Heart left ventricle (tissue), 16 donors: ENCODE results near the gene MAPT. TPM values are rescaled to one million over a fixed set of nuclear protein-coding genes. Genes with fewer than 3 reads are reported as not detected.

Source experiments
- ATAC-seq, 4 donors: fragments of 200-7000 bp; cut with Tn5 transposase; one replicate each; pipeline ENCODE4 v1.9.1; 2020 to 2022; ENCODE audit warnings: moderate library complexity in 4 of 4, mild to moderate bottlenecking in 3 of 4, moderate number of reproducible peaks in 1 of 4
- DNase-seq, 5 donors: peaks; one replicate each; pipeline ENCODE4 v3.0.0-alpha.2; 2020
- H3K27ac ChIP-seq, 12 donors: fragments of 200-600 bp; sonication (generic) in 4 of 12; one replicate each; pipeline versions ENCODE4 v1.5.0 to v1.8.0; 2016 to 2022; ENCODE audit warnings: mild to moderate bottlenecking in 2 of 12
- H3K27me3 ChIP-seq, 9 donors: fragments of 200-600 bp; sonication (generic) in 2 of 9; one replicate each; pipeline versions ENCODE4 v1.5.1 to v1.8.0; 2016 to 2022; ENCODE audit warnings: mild to moderate bottlenecking in 3 of 9
- H3K36me3 ChIP-seq, 9 donors: fragments of 200-600 bp; sonication (generic) in 2 of 9; one replicate each; pipeline versions ENCODE4 v1.5.0 to v1.8.0; 2018 to 2022; ENCODE audit warnings: mild to moderate bottlenecking in 2 of 9
- H3K4me1 ChIP-seq, 12 donors: fragments of 200-600 bp; sonication (generic) in 4 of 12; one replicate each; pipeline versions ENCODE4 v1.5.0 to v1.8.0; 2016 to 2022; ENCODE audit warnings: mild to moderate bottlenecking in 3 of 12
- H3K4me3 ChIP-seq, 12 donors: fragments of 200-600 bp; sonication (generic) in 4 of 12; one replicate each; pipeline versions ENCODE4 v1.5.0 to v1.8.0; 2017 to 2022; ENCODE audit warnings: mild to moderate bottlenecking in 9 of 12, moderate library complexity in 4 of 12
- H3K9me3 ChIP-seq, 12 donors: fragments of 200-600 bp; sonication (generic) in 4 of 12; one replicate each; pipeline versions ENCODE4 v1.5.0 to v1.8.0; 2016 to 2022; ENCODE audit warnings: mild to moderate bottlenecking in 1 of 12
- CTCF ChIP-seq, 12 donors: fragments of 200-600 bp; sonication (generic) in 4 of 12; IDR thresholded peaks; one replicate each; pipeline versions ENCODE4 v1.5.0 to v1.8.0; 2018 to 2022; ENCODE audit warnings: antibody characterized with exemption in 12 of 12, mild to moderate bottlenecking in 5 of 12
- POLR2A ChIP-seq, 2 donors: fragments of 450-650 bp; IDR thresholded peaks; one replicate each; pipeline ENCODE4 v1.6.1; 2017; ENCODE audit warnings: antibody characterized with exemption in 2 of 2, mild to moderate bottlenecking in 2 of 2, moderate library complexity in 2 of 2
- WGBS, 4 donors: extraction: QIAGEN DNeasy Blood & Tissue Kit in 2 of 4; methylation state at CpG; one replicate each; pipeline versions ENCODE4 v1.1.5 to v1.1.7; 2013 to 2018; 5-methylcytosine and 5-hydroxymethylcytosine counted together
- intact Hi-C, 10 donors: fragments of 100-400 bp; cut with DNase I; formaldehyde crosslinking; loops; one replicate each; pipeline versions ENCODE4 v1.11.1 to v1.14.2; 2022
- polyA plus RNA-seq, 2 donors: library from polyadenylated mRNA; stranded (reverse); fragments of 200-250 nt; gene quantifications; one replicate each; pipeline ENCODE4 v1.2.3, GENCODE V29; 2013
- total RNA-seq, 9 donors: library from RNA; depleted of rRNA in 2 of 9; stranded (reverse); fragments of >200 nt in 2 of 9; fragmentation: NEBNext Ultra II Directional in 3 of 9; extraction: Animal tissue kit (Norgen Biotek cat#: 25700) in 3 of 9; gene quantifications; one replicate each; pipeline versions ENCODE4 v1.1.0 to v1.2.4, GENCODE V29; 2016 to 2023
- donor health status: ischemic (EF 13 %, LVEDD 7.1; RV severe dilation, severe dysfunction).
- donor health status: healthy with polysubstance abuse.
- donor health status: DM: no; HTN: yes; CAD: no.
- donor health status: DM: no; HTN: no; CAD: no.
- donor health status: ischemic (EF 25% LVEDD 6.9; RV normal size, moderate dysfunction).
- donor health status: ischemic (EF 25% LVEDD 5.7; RV mildly dilated, moderate dysfunction).
- donor health status: healthy.
- donor health status: DM: yes; HTN: yes; CAD: no.
- donor health status: ischemic (EF 35%, LVEDD 5.7; RV mildly dilated, moderate dysfunction).
- donor health status: nonischemic (EF 11% LVEDD 7.7; RV severe dilation, severe dysfunction).
- donor health status: DM: yes; HTN: yes; CAD: no.
- donor health status: PGD.
- donor health status: ischemic (EF 29% LVEDD 5.4; RV normal size, mild dysfunction).
- donor health status: nonischemic (EF 23%, LVEDD 6.1; RV moderate dilation, normal function).

The MAPT gene
- total and polyA plus RNA-seq, 11 donors: 2.9 to 70.4 (median 29.3) TPM

- ATAC-seq: no peak
- no peaks in the 10 kb centered on the region for H3K27me3 ChIP-seq
- DNase-seq: no peak
- no peak overlapping the region for H3K4me3 ChIP-seq
- H3K27ac ChIP-seq: no peak overlapping the region
- no peaks in the 10 kb centered on the region for H3K9me3 ChIP-seq
- peaks cover 0 to 30% (median 10%) of the 10 kb centered on the region in 12 donors for H3K4me1 ChIP-seq
- intact Hi-C loops: no loop called here
- TF ChIP-seq POLR2A (IDR thresholded peaks at IDR 0.05) (no peak), CTCF (IDR thresholded peaks at IDR 0.05) (no peak)
- peaks cover 0 to 30% (median 11%) of the 10 kb centered on the region in 9 donors for H3K36me3 ChIP-seq
- WGBS, 4 donors: 85 to 92% (median 89%) methylated on average over 5 of the region's 5 CpGs
Measured at GRCh38 chr17:46071796-46072195, 177.4 kb downstream of the MAPT start.

- ATAC-seq (no peak), DNase-seq (no peak)
- Histone ChIP-seq H3K27ac (no peak overlapping the region), H3K9me3 (no peaks in the 10 kb centered on the region), H3K4me3 (no peak overlapping the region), H3K27me3 (no peaks in the 10 kb centered on the region), H3K36me3 (peaks cover 0 to 21% (median 0%) of the 10 kb centered on the region in 9 donors), H3K4me1 (peaks cover 0 to 30% (median 10%) of the 10 kb centered on the region in 12 donors)
- TF ChIP-seq POLR2A (IDR thresholded peaks at IDR 0.05) (no peak), CTCF (IDR thresholded peaks at IDR 0.05) (no peak)
- WGBS, 4 donors: 91 to 97% (median 93%) methylated on average over 1 of the region's 1 CpG
- intact Hi-C loops: no loop called here
Measured at GRCh38 chr17:46072998-46073397, 178.6 kb downstream of the MAPT start.

- no peaks in the 10 kb centered on the region for H3K27me3 ChIP-seq
- no peaks in the 10 kb centered on the region for H3K9me3 ChIP-seq
- peaks cover 0 to 44% (median 11%) of the 10 kb centered on the region in 12 donors for H3K4me1 ChIP-seq
- H3K36me3 ChIP-seq: peaks cover 0 to 18% (median 0%) of the 10 kb centered on the region in 9 donors
- intact Hi-C loops: no loop called here
- H3K4me3 ChIP-seq: no peak overlapping the region
- no peak overlapping the region for H3K27ac ChIP-seq
- ATAC-seq (no peak), DNase-seq (no peak)
- WGBS, 4 donors: 91 to 100% (median 95%) methylated on average over 1 of the region's 1 CpG
- no peak for TF ChIP-seq POLR2A (IDR thresholded peaks at IDR 0.05)
- no peak for TF ChIP-seq CTCF (IDR thresholded peaks at IDR 0.05)
Measured at GRCh38 chr17:46074540-46074939, 180.2 kb downstream of the MAPT start.

Other genes starting within 250 kb of the MAPT start
- gene CRHR1, start 110.2 kb upstream of the MAPT start, total RNA-seq: under 1 TPM in 1 of 9 donors, not detected in 8; 0.52 TPM
- not detected for gene CRHR1, start 110.2 kb upstream of the MAPT start, polyA plus RNA-seq
- not detected for gene SPPL2C, start 49.7 kb upstream of the MAPT start, total RNA-seq
- gene SPPL2C, start 49.7 kb upstream of the MAPT start, polyA plus RNA-seq: not detected
- gene STH, start 104.7 kb downstream of the MAPT start, total RNA-seq: under 1 TPM in 1 of 9 donors, not detected in 8; 0.56 TPM
- 1 to 10 TPM in 1 of 2 donors, not detected in 1; 1.6 TPM for gene STH, start 104.7 kb downstream of the MAPT start, polyA plus RNA-seq